GM20000 (cell line): ENCODE measurements around the gene GADL1.

Experiments
- DNase-seq: peaks from one replicate; pipeline ENCODE4 v3.0.0; 2012; ENCODE audit warnings: low spot score
- TF ChIP-seq, protein P1 (sequence below): IDR thresholded peaks from 2 replicates; pipeline ENCODE4 v1.5.1; 2012; ENCODE audit warnings: mild to moderate bottlenecking, control low read depth; ENCODE audit errors: extremely low read depth, missing control alignments

The GADL1 gene

GRCh38 chr3:30696896-30697295 lies 197.6 kb downstream of the GADL1 start:
- DNase-seq, result no peak
- TF ChIP-seq, protein P1, sequence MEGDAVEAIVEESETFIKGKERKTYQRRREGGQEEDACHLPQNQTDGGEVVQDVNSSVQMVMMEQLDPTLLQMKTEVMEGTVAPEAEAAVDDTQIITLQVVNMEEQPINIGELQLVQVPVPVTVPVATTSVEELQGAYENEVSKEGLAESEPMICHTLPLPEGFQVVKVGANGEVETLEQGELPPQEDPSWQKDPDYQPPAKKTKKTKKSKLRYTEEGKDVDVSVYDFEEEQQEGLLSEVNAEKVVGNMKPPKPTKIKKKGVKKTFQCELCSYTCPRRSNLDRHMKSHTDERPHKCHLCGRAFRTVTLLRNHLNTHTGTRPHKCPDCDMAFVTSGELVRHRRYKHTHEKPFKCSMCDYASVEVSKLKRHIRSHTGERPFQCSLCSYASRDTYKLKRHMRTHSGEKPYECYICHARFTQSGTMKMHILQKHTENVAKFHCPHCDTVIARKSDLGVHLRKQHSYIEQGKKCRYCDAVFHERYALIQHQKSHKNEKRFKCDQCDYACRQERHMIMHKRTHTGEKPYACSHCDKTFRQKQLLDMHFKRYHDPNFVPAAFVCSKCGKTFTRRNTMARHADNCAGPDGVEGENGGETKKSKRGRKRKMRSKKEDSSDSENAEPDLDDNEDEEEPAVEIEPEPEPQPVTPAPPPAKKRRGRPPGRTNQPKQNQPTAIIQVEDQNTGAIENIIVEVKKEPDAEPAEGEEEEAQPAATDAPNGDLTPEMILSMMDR, result no peak

- no peak for DNase-seq
- TF ChIP-seq, protein P1, result no peak
Measured at GRCh38 chr3:30696403-30696819, 198.1 kb downstream of the GADL1 start.

DNA sequence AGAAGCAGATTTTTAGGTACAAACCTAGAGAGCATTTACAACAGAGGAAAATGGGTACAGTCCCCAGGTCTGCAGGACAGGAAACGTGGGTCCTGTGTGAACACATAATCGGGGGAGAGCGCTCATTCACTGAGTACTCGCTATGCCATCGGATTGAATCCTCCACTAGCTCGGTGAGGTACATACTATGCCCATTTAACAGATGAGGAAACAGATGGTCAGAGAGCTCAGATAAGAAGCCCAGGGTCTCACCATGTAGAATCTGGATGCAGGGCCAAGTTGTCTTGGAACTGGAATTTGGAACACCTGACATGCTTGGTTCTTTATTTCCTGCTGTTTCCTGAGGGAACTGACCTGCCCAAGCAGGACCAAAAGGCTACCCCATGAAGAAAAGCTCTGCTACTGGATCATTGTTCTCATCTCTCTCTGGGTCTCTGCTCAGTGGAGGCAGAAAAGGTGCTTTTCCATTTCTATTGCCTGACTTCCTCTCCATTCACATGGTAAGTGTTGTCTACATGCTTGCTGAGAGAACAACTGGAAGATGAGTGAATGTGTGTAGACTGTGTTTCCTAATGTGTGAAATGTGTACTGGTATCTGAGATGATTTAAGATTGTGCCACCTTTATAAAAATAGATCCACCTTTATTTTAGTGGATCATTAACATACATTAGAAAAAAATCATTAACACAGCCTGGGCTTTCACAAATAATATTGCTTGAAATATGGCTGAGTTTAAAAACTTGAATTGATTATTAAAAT lies 199.0 kb downstream of the GADL1 start:
- DNase-seq, result no peak
- TF ChIP-seq, protein P1, result no peak

GRCh38 chr3:30694668-30695067 lies 199.8 kb downstream of the GADL1 start:
- TF ChIP-seq, protein P1, result no peak
- DNase-seq, result no peak

DNA sequence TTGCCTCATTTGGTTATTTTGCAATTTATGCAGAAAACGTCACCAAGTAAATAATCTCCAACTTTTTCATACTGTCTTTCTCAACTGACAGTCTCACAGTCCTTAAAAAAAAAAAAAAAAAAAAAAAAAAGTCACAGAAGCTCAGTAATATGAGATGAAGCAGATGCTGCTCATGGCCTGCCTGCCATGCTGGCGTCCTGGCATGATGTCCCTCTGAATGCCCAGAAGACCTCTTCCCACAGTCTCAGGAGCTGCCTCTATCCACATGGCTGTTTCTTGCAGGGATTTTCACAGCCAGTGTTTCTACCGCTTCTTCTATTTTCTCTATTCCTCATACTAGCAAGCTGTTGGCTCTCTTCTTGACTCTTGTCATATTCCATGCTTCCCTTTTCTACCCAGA lies 200.3 kb downstream of the GADL1 start:
- DNase-seq, result no peak
- TF ChIP-seq, protein P1, result no peak

- TF ChIP-seq, protein P1, result peak; percentile 43
- peak; percentile 62 for DNase-seq
Measured at GRCh38 chr3:30693470-30694120, 200.9 kb downstream of the GADL1 start.

- TF ChIP-seq, protein P1, result no peak
- no peak for DNase-seq
Measured at GRCh38 chr3:30692498-30693130, 201.8 kb downstream of the GADL1 start.
